Stimulated activated CD8-positive, alpha-beta memory T cell treated with anti-CD3 and anti-CD28 coated beads, Interleukin-12 subunit alpha, Interleukin-12 subunit beta, amount 100 ng/mL, for 24 hours (primary cell): ENCODE data around the gene AMHR2.
"Not testable (repeated sequence)": the region's sequence is repeated elsewhere in the genome, so short reads cannot be mapped to it uniquely, and the experiment has no call there.

Experiments
- DNase-seq: peaks from one replicate; pipeline ENCODE4 v3.0.0-alpha.2; 2020; ENCODE audit errors: extremely low read depth

Gene AMHR2

DNA sequence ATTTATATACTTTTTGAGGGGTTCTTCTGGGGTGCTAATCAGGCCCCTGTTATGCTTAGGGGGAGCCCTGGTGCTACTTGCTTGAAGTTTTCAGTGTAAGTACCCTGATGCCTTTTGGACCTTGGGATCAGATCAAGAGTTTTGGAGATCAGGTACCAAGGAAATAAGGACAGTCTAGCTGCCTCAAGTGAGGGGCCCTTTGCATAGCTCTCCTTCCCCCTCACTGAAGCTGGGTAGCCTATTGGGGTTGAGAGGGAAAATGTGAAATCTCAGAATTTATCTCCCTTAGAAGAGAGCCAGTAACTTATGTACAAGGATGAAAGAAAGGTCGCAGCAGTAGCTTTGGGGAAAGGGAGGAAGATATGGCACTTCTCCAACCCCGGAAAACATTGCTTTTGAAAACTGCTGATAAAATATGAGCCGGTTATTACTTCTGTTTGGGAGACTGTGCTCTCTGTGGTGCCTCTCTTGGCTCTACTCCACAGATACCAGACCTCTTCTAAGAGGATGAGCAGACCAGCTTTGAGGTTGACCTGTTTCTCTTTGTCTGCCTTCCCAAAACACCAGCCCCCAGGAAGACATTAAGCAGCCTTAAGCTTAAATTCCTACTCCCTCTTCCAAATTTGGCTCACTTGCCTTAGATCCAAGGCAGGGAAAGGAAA is 8.8 kb upstream of the AMHR2 start:
- no peak for DNase-seq

DNA sequence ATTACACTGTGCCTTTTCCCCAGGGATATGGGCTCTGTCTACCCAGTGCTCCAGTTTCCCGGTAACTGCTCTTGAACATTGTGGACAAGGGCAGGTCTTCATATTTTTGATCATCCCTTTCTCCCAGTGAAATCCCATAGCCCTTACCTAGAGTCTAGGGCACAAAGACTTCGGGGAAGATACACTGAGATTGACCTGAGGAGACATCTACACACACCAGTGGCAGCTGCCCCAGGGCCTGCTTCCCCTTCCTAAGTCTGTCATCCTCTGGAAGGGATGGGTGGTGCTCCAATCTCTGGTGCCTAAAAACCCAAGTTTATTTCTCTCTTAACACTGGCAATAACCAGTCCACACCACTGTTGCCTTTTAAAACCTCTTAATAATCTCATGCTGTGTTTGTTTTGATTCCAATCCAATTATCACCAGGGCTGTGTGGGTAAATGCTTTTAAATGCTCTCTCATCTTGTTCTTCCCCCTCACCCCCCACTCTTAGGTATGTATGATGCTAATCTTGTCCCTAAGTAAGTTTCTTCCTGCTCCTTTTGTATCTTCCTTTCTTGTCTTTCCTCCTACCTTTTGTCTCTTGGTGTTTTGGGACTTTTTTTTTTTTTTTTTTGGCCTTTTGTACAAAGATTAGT is 7.8 kb upstream of the AMHR2 start:
- DNase-seq, result not testable (repeated sequence)

DNA sequence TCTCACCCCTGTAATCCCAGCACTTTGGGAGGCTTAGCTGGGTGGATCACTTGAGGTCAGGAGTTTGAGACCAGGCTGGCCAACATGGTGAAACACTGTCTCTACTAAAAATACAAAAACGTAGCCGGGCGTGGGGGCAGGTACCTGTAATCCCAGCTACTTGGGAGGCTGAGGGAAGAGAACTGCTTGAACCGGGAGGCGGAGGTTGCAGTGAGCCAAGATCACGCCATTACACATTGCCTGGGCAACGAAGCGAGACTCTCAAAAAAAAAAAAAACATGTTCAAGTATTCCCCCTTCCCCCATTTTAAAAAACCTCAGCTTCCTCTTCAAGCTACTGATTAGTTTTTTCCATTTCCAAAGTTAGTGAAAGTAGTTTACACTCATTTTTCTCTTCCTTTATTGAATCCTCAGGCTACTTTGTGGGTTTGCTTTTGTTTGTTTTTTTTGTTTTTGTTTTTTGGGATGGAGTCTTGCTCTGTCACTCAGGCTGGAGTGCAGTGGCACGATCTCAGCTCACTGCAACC is 6.3 kb upstream of the AMHR2 start:
- not testable (repeated sequence) for DNase-seq

DNA sequence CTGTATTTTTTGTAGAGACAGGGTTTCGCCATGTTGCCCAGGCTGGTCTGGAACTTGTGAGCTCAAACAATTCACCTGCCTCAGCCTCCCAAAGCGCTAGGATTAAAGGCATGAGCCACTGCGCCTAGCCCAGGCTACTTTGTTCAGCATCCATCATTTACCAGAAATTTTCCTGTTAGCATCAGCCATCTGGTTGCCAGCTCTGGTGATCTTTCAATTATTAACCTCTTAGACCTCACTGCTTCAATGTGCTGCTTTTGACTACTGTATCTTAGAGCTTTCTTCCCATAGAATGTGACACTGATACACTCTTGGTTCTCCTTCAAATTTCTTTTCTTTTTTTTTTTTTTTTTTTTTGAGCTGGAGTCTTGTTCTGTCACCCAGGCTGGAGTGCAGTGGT is 5.4 kb upstream of the AMHR2 start:
- DNase-seq, result no peak

DNA sequence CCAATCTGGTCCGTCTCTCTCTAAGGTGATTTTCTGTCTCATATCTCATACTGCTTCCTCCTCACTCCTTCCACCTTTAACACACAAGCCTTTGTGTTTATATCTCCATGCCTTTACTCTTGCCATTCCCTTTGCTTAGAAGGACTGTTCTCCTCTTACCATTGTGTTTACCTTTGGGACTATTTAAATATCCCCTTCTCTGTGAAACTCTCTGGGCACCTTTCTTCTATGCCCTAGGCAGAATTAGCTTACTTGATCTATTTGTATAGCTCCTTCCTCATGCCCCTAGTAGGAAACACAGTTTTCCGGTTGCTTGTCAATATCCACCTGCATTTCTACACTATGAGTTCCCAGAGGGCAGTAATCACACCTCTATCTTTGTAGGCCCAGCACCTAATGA is 3.9 kb upstream of the AMHR2 start:
- no peak for DNase-seq

DNA sequence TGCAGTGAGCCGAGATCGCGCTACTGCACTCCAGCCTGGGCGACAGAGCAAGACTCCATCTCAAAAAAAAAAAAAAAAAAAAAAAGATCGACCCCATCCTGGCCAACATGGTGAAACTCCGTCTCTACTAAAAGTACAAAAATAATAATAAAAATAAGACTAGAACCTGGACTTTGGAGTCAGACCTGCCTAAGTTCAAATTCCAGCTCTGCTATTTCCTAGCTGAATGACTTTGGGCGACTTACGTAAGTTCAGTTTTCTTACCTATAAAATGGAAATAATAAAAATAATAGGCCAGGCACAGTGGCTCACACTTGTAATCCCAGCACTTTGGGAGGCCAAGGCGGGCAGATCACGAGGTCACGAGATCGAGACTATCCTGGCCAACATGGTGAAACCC is 1.4 kb upstream of the AMHR2 start:
- not testable (repeated sequence) for DNase-seq

DNA sequence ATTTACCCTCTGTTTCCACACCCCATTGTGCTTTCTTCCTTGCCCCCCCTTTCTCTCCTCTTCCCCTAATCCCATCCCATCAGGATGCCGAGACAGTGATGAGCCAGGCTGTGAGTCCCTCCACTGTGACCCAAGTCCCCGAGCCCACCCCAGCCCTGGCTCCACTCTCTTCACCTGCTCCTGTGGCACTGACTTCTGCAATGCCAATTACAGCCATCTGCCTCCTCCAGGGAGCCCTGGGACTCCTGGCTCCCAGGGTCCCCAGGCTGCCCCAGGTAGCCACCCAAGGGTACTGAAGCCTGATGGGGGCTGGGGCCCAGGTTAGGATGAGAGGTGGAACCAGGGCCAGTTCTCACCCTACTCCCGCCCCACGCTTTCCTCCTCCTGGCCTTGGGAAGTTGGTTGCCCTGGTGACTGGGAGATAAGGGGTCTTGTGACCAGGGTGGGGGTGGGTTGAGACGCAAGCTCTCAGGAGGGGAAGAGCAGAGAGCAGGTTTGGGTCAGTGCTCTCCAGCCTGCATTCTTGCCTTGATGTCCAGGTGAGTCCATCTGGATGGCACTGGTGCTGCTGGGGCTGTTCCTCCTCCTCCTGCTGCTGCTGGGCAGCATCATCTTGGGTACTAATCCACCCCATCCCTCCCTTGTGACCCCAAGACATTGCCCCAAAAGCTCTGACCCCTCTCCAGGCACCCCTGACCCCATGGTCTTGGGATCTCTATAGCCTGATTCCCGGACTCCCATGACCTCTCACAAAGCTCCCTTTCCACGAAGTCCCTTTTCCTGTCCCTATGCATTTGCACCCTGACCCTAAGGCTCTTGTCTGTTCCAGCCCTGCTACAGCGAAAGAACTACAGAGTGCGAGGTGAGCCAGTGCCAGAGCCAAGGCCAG is 1.2 kb downstream of the AMHR2 start:
- no peak for DNase-seq

DNA sequence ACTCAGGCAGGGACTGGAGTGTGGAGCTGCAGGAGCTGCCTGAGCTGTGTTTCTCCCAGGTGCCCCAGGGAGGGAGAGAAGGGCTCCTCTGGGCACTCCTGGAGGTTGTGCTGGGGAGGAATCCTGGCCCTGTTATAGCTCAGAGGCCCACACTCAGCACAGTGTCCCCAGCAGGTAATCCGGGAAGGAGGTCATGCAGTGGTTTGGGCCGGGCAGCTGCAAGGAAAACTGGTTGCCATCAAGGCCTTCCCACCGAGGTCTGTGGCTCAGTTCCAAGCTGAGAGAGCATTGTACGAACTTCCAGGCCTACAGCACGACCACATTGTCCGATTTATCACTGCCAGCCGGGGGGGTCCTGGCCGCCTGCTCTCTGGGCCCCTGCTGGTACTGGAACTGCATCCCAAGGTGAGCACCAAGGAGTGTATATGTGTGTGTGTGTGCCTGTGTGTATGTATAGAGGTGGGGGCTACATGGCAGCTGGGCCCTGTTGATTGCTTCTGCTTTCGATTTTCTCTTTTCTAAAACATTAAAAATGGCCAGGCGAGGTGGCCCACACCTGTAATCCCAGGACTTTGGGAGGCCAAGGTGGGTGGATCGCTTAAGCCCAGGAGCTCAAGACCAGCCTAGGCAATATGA is 2.0 kb downstream of the AMHR2 start:
- no peak for DNase-seq

DNA sequence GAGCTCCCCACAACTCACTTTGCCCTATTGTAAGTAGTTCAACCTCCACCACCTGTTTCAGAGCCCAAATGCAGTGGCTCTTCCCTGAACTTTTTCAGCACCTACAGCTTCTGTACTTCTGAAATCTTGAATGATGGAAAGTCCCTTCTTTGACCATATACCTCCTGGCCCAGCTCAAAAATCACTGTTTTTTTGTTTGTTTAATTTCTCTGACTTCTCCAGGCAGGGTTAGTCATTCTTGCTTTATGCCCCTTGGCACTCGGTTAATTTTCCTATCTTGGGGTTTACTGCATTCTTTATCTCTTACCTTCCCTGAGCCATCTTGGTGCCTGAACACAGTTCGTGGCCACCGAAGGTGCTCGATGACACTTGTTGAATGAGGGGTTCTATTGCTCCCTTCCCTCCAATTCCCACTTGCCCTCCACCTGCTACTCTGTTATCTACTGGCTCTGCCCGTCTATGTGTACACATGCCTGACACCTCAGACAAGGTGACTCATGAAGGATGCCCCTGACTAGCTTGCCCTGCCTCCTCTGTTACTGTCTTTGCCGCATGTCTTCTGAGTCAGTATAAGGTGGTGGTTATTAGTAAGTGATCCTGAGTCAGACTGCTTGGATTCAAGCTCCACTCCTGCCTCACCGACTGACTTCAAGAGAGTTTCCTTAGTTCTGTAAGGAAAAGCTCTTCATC is 4.4 kb downstream of the AMHR2 start:
- no peak for DNase-seq

DNA sequence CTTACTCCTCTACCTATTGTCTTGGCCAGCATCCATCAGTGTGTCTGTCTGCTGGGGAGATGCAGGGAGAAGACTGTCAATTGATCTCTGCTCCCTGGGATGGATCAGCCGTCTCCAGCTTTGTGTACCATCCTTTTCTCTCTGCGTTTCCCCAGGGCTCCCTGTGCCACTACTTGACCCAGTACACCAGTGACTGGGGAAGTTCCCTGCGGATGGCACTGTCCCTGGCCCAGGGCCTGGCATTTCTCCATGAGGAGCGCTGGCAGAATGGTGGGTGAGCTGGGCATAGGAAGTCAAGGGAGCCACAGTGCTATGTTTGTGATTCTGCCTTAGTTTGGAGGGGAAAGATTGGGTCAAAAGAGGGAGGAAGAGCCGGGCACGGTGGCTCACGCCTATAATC is 5.1 kb downstream of the AMHR2 start:
- no peak for DNase-seq

DNA sequence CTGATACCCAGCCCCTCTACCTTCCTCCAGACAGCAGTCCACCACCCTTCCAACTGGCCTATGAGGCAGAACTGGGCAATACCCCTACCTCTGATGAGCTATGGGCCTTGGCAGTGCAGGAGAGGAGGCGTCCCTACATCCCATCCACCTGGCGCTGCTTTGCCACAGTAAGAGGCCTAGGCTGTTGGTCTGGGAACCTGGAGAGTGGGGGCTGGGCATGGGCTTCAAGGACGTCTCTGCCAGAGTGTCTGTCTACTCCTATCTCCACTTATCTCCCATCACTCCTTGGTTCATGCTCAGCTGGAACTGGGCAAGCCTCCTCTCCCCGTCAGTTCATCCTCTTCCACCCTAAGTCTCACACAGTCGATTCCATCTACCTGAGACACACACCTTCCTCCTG is 6.5 kb downstream of the AMHR2 start:
- DNase-seq, result no peak

DNA sequence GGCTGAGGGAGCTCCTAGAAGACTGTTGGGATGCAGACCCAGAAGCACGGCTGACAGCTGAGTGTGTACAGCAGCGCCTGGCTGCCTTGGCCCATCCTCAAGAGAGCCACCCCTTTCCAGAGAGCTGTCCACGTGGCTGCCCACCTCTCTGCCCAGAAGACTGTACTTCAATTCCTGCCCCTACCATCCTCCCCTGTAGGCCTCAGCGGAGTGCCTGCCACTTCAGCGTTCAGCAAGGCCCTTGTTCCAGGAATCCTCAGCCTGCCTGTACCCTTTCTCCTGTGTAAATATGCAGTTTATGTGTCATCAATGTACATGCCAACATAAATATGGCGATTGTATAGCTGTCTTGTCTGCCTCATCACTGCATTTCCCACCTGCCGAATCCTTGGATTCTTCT is 7.5 kb downstream of the AMHR2 start:
- no peak for DNase-seq

DNA sequence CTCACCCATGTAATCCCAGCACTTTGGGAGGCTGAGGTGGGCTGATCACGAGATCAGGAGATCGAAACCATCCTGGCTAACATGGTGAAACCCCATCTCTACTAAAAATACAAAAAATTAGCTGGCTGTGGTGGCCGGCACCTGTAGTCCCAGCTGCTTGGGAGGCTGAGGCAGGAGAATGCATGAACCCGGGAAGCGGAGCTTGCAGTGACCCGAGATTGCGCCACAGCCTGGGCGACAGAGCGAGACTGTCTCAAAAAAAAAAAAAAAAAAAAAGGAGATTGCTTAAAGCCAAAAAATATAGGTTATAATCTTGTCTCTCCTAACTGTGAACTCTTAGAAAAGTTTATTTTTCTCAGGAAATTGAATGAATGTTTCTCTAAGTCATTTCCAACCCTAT is 11.7 kb downstream of the AMHR2 start:
- DNase-seq, result not testable (repeated sequence)

DNA sequence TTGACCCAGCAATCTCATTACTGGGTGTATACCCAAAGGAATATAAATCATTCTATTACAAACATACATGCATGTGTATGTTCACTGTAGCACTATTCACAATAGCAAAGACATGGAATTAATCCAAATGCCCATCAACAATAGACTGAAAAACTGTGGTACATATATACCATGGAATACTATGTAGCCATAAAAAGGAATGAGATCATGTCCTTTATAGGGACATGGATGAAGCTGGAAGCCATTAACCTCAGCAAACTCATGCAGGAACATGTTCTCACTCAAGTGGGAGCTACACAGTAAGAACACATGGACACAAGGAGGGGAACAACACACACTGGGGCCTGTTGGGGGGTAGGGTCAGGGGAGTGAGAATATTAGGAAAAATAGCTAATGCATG is 15.9 kb downstream of the AMHR2 start:
- DNase-seq, result not testable (repeated sequence)

DNA sequence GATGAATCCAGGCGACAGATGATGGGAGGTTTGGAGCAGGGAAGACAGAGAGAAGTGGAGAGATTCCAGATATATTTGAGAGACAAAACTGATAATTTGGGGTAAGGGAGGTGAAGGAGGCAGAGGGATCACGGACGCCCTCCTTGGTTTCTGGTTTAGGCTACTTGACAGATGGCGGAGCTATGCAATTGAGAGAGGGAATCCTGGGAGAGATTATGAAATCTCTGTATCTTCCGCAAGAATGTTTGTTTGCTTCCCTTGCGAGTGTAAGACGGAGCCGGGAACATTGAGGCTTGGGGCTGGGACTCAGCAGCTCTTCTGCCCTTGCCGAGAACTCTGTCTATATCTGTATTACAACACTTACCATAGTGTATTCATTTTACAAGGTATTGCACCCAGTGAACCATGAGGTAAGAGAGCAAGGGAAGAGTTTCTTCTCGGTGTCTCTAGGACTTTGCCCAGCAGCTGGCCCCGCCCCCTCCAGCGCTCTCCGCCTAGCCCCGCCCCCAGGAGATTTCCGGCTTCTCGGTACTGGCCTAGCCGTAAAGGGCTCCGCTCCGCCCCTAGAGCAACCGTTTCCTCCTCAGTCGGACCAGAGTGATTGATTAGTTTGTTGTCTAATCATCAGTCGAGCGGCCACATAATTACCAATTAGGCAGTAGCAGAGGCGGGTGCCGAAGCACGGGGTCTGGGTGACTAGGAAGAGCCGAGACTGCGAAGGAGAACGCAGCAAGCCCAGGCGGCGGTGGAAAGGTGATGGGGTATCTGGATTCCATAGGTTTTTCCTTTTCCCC is 17.6 kb downstream of the AMHR2 start, which contains the start of gene PRR13:
Gene PRR13, plus strand, starts transcription at position 695 of the 794 bp plus-strand sequence. CDS start 981 bp downstream, outside the sequence.
- peak; percentile 96 for DNase-seq

DNA sequence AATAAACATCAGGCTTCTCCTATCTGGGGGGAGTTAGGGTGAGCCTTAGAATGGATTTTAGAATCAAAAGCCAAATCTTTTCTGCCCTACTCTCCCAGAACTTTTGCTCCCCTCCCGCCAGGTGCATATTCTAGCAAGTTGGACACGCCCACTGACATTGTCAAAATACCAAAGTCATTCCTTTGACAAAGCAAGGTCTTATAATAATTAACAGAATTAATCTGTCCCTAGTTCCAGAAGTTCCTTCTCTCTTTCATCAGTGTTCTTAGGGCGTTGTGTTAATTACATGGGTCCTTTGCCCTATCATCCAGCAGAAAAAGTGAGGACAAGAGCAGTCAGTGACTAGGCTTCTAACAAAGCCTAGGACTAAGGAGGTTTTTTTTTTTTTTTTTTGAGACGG is 20.3 kb downstream of the AMHR2 start:
- DNase-seq, result no peak

DNA sequence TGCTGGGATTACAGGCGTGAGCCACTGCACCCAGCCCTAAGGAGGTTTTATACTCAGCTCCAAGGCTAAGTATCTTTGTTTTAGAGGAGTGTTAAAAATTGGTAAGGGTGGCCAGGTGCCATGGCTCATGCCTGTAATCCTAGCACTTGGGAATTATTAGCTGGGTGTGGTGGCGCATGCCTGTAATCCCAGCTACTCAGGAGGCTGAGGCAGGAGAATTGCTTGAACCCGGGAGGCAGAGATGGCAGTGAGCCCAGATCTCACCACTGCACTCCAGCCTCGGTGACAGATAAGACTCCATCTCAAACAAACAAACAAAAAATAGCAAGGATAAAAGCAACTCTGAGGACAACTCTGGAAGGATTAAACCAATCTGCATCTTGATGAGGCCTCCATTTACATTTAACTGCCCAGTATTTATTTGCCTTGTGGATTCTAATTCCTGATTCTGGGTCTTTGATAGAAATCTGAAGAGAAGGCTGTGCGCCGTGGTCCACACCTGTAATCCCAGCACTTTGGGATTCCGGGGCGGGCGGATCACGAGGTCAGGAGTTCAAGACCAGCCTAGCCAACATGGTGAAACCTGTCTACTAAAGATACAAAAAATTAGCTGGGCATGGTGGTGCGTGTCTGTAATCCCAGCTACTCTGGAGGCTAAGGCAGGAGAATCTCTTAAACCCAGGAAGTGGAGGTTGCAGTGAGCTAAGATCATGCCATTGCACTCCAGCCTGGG is 21.1 kb downstream of the AMHR2 start:
- not testable (repeated sequence) for DNase-seq

DNA sequence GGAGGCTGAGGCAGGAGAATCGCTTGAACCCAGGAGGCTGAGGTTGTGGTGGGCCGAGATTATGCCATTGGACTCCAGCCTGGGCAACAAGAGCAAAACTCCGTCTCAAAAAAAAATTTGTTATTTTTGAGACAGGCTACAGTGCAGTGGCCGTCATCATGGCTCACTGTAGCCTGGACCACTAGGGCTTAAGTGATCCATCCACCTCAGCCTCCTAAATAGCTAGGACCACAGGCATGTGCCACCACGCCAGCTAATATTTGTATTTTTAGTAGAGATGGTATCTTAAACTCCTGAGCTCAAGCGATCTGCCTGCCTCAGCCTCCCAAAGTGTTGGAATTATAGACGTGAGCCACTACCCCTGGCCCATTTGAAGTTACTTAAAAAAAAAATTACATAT is 27.3 kb downstream of the AMHR2 start:
- DNase-seq, result no peak

DNA sequence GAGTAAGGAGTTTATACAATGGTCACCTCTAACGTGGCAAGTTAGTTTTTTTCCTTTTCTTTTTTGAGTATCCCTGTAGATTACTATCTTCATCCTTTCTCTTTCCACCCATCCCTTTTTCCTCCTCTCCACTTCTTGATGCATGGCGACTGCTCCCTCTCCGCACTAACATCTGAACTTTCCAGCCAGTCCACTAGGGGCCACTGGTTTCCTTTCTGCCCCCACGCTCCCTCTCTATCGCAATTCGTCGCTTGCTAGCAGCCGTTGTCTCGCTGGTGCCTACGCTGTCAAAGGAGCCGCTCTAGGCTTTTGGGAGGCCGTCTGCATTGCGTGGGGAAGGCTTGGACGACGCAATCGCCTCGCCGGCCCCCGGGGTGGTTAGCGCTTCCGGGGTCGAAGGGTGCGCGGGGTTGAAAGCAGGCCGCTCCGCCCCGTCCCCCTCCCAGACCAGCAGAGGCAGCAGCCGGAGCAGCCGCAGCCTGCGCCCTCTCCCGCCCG is 28.1 kb downstream of the AMHR2 start, which contains the start of gene PCBP2:
Gene PCBP2, plus strand, starts transcription at position 442 of the 498 bp plus-strand sequence. CDS start 2,699 bp downstream, outside the sequence.
- DNase-seq, result peak; percentile 96
